HepG2 (cell line): ENCODE results near the gene FSTL1. TPM values are rescaled to one million over a fixed set of nuclear protein-coding genes. Genes with fewer than 3 reads are reported as not detected.

Source experiments
- ATAC-seq: fragments of 200-7000 bp; cut with Tn5 transposase; 3 replicates; pipeline ENCODE4 v1.9.1; 2020; ENCODE audit warnings: mild to moderate bottlenecking, moderate library complexity
- BruUV-seq: library from RNA; stranded (reverse); fragments of 400-500 nt; replicated peaks from 2 replicates; lab custom pipeline; 2021; lab: Mats Ljungman, UMichigan
- CTCF ChIA-PET: fragments of 300-600 bp; formaldehyde crosslinking; extraction: SDS; loops from one replicate; lab custom pipeline; 2021; ENCODE audit warnings: low total read pairs, inconsistent platforms, low intra/inter-chr PET ratio; lab: Yijun Ruan, JAX
- POLR2A ChIA-PET: fragments of 350-600 bp; sonication (Branson Sonifier 250); formaldehyde crosslinking; loops from one replicate; lab custom pipeline; 2020; ENCODE audit warnings: antibody characterized with exemption, inconsistent platforms; lab: Yijun Ruan, JAX
- DNase-seq: peaks from one replicate; pipeline ENCODE4 v3.0.0-alpha.2; 2015; ENCODE audit warnings: low spot score
- FAIRE-seq: peaks from 3 replicates; lab custom pipeline; 2011; peaks lifted over from hg19 to GRCh38; lab: Jason Lieb, UNC
- H2AFZ ChIP-seq: one replicate; pipeline ENCODE4 v1.6.1; 2011; ENCODE audit warnings: low read length, inconsistent platforms
- H3K27ac ChIP-seq: fragments of 300-600 bp; 3 replicates; pipeline ENCODE4 v1.8.0; 2011; ENCODE audit warnings: mixed run types, mild to moderate bottlenecking, mixed read lengths, low read length, inconsistent platforms; ENCODE audit not compliant: insufficient read depth; ENCODE audit errors: extremely low read length
- H3K27me3 ChIP-seq, 2 experiments: fragments of 200-600 bp in 1 of 2; 2 replicates in 1 of 2; 3 replicates in 1 of 2; pipeline versions ENCODE4 v1.6.0 to v1.8.0; 2011; ENCODE audit warnings: low read length in 2 of 2, mild to moderate bottlenecking in 2 of 2, moderate library complexity in 2 of 2, inconsistent platforms in 1 of 2; ENCODE audit not compliant: insufficient read depth in 2 of 2, control insufficient read depth in 1 of 2
- H3K36me3 ChIP-seq, 2 experiments: fragments of 200-600 bp in 1 of 2; replicated peaks in 1 of 2; 2 replicates in 1 of 2; 3 replicates in 1 of 2; pipeline versions ENCODE4 v1.5.1 to v1.8.0; 2011; ENCODE audit warnings: low read length in 2 of 2, inconsistent platforms in 1 of 2; ENCODE audit not compliant: insufficient read depth in 2 of 2, control insufficient read depth in 1 of 2
- H3K4me1 ChIP-seq: 2 replicates; pipeline ENCODE4 v1.5.1; 2012; ENCODE audit warnings: low read length, inconsistent platforms; ENCODE audit not compliant: insufficient read depth
- H3K4me2 ChIP-seq: 2 replicates; pipeline ENCODE4 v1.6.0; 2011; ENCODE audit warnings: low read depth, low read length, inconsistent platforms
- H3K4me3 ChIP-seq, 3 experiments: fragments of 200-600 bp in 1 of 3; sonication (generic), shearing (Covaris generic) in 1 of 3; replicated peaks in 1 of 3; 2 replicates each; pipeline ENCODE4 v1.5.1; 2011 to 2016; ENCODE audit warnings: low read length in 3 of 3, inconsistent platforms in 2 of 3, low read depth in 2 of 3, mild to moderate bottlenecking in 2 of 3, control low read depth in 1 of 3, mixed read lengths in 1 of 3; ENCODE audit not compliant: insufficient read depth in 1 of 3
- H3K79me2 ChIP-seq: one replicate; pipeline ENCODE4 v1.6.1; 2011; ENCODE audit warnings: low read length, inconsistent platforms; ENCODE audit not compliant: insufficient read depth
- H3K9ac ChIP-seq: 2 replicates; pipeline ENCODE4 v1.6.0; 2011; ENCODE audit warnings: mild to moderate bottlenecking, low read depth, low read length, inconsistent platforms; ENCODE audit not compliant: insufficient read depth
- H3K9me3 ChIP-seq: 2 replicates; pipeline ENCODE4 v1.5.1; 2012; ENCODE audit warnings: mild to moderate bottlenecking, low read length
- H4K20me1 ChIP-seq: 2 replicates; pipeline ENCODE4 v1.6.0; 2011; ENCODE audit warnings: inconsistent platforms, mild to moderate bottlenecking, low read length, moderate library complexity; ENCODE audit not compliant: insufficient read depth
- ARNT ChIP-seq: fragments of 450-650 bp; IDR thresholded peaks from 2 replicates; pipeline ENCODE4 v1.6.1; 2017
- CBX2 ChIP-seq, 2 experiments: fragments of 200-600 bp in 1 of 2; sonication (generic); formaldehyde crosslinking in 1 of 2; IDR thresholded peaks; 2 replicates each; pipeline versions ENCODE4 v1.7.0 to v1.8.1; 2018 to 2022; ENCODE audit warnings: low read depth in 2 of 2, low read length in 1 of 2, mild to moderate bottlenecking in 1 of 2, missing genetic modification reagents in 1 of 2
- DMAP1 ChIP-seq: IDR thresholded peaks from 2 replicates; pipeline ENCODE4 v1.6.1; 2016
- FOXM1 ChIP-seq: sonication (generic); formaldehyde crosslinking; IDR thresholded peaks from 2 replicates; pipeline ENCODE4 v1.5.0; 2020; ENCODE audit warnings: missing genetic modification reagents
- HNF4A ChIP-seq: sonication (generic); formaldehyde crosslinking; IDR thresholded peaks from 2 replicates; pipeline ENCODE4 v1.4.0; 2020; ENCODE audit warnings: missing genetic modification reagents
- KDM5A ChIP-seq: fragments of 200-600 bp; sonication (generic); IDR thresholded peaks from 2 replicates; pipeline ENCODE4 v1.7.0; 2018; ENCODE audit warnings: antibody characterized with exemption, mild to moderate bottlenecking, low read length, borderline replicate concordance
- NR2F1 ChIP-seq, 2 experiments: fragments of 450-650 bp in 1 of 2; formaldehyde crosslinking in 1 of 2; IDR thresholded peaks; 2 replicates each; pipeline versions ENCODE4 v1.5.0 to v1.6.1; 2016 to 2020; ENCODE audit warnings: mild to moderate bottlenecking in 1 of 2, missing compliant biosample characterization in 1 of 2, missing genetic modification reagents in 1 of 2, moderate library complexity in 1 of 2
- RBM22 ChIP-seq: fragments of 200-400 bp; formaldehyde crosslinking; optimal IDR thresholded peaks from 2 replicates; pipeline ENCODE3; 2017; ENCODE audit warnings: mild to moderate bottlenecking, low read length, moderate library complexity
- ZNF598 ChIP-seq: sonication (generic); formaldehyde crosslinking; IDR thresholded peaks from 2 replicates; pipeline ENCODE4 v1.5.1; 2020; ENCODE audit warnings: mild to moderate bottlenecking, missing genetic modification reagents, borderline replicate concordance
- ZNF674 ChIP-seq: sonication (generic); formaldehyde crosslinking; IDR thresholded peaks from 2 replicates; pipeline ENCODE4 v1.5.0; 2020; ENCODE audit warnings: low read depth, mild to moderate bottlenecking, missing genetic modification reagents
- ZNF883 ChIP-seq: sonication (generic); formaldehyde crosslinking; IDR thresholded peaks from 2 replicates; pipeline ENCODE4 v1.5.1; 2020; ENCODE audit warnings: mild to moderate bottlenecking, missing genetic modification reagents; ENCODE audit errors: not compliant biosample characterization
- ZSCAN29 ChIP-seq: sonication (generic); formaldehyde crosslinking; conservative IDR thresholded peaks from 2 replicates; pipeline ENCODE4 v1.4.0; 2020; ENCODE audit warnings: mild to moderate bottlenecking, missing genetic modification reagents
- WGBS: methylation state at CpG from one replicate; pipeline ENCODE4 v1.1.6; 2017; ENCODE audit warnings: low lambda C conversion rate; 5-methylcytosine and 5-hydroxymethylcytosine counted together
- in situ Hi-C: cut with HindIII; loops from 2 replicates; pipeline ENCODE4 v1.10.0; 2017; ENCODE audit warnings: low pct_unique_long_range_greater_than_20kb; ENCODE audit not compliant: extremely low pct_ligation_motif_present
- intact Hi-C: fragments of 100-400 bp; cut with micrococcal nuclease; formaldehyde crosslinking; loops from one replicate; pipeline ENCODE4 v1.10.0; 2022; ENCODE audit not compliant: unreplicated experiment
- polyA plus RNA-seq, 8 experiments: library from polyadenylated mRNA; depleted of rRNA in 3 of 8; stranded (reverse) in 7 of 8; unstranded in 1 of 8; fragments of >200 nt; fragmentation: Illumina TruSeq in 4 of 8; extraction: Trizol in 4 of 8; gene quantifications; 2 replicates each; pipeline versions ENCODE4 v1.2.1 to v1.2.3, GENCODE V29; 2011 to 2016; ENCODE audit warnings: low read depth in 4 of 8, missing spikeins in 1 of 8, mixed read lengths in 1 of 8; ENCODE audit not compliant: insufficient read depth in 1 of 8
- total RNA-seq, 5 experiments: library from RNA; depleted of rRNA; stranded (reverse); fragments of >200 nt; fragmentation: Illumina TruSeq; extraction: Trizol; gene quantifications; 2 replicates each; pipeline ENCODE4 v1.2.3, GENCODE V29; 2016; ENCODE audit warnings: low read depth in 1 of 5

FSTL1 gene
- total and polyA plus RNA-seq, 2 of the 13 experiments (the other 11 are each of a cell fraction or from before 2014, with no cell fraction given), result 0.07 to 0.29 TPM

DNA sequence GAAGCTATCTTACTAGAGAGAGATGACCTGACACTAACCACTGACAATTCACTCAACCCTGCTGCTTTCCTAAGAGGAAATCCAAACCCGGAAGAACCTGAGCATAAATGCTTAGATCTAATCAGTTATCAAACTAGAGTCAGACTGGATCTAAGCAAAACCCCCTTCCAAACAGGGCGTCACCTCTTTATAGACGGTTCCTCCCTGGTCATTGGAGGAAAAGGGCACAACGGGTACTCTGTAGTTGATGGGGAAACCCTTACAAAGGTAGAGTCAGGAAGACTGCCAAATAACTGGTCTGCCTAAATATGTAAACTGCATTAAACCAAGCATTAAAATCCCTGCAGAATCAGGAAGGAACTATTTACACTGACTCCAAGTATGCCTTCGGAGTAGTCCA, 41.3 kb upstream of the FSTL1 start:
- Histone ChIP-seq H3K36me3 (no peaks in the 10 kb centered on the region), H3K4me1 (no peaks in the 10 kb centered on the region), H3K9me3 (peaks cover 4% of the 10 kb centered on the region; the same call in 1 of the 2 replicates), H3K4me3 (no peak overlapping the region)
- BruUV-seq, result no TSS peak
- FAIRE-seq, result no peak
- TF ChIP-seq HNF4A (CRISPR knock-in tag) (no peak), CBX2 (IDR thresholded peaks at IDR 0.05; ENCODE audit: low read depth, low read length) (no peak), CBX2 (CRISPR knock-in tag; IDR thresholded peaks at IDR 0.05; ENCODE audit: low read depth) (no peak), NR2F1 (CRISPR knock-in tag; IDR thresholded peaks at IDR 0.05) (no peak), FOXM1 (CRISPR knock-in tag) (no peak), ZSCAN29 (CRISPR knock-in tag) (no peak), ZNF598 (no peak), KDM5A (no peak), DMAP1 (CRISPR knock-in tag) (no peak), ARNT (no peak), ZNF674 (CRISPR knock-in tag) (no peak), ZNF883 (CRISPR knock-in tag) (no peak), RBM22 (no peak)
- TF ChIP-seq, all 625 proteins: peak for 0
- Histone ChIP-seq H3K9ac (no peak overlapping the region), H4K20me1 (no peaks in the 10 kb centered on the region), H3K4me2 (no peak overlapping the region), H3K27ac (no peak overlapping the region), H2AFZ (no peak overlapping the region), H3K27me3 (peaks cover 0 to 20% of the 10 kb centered on the region in 2 experiments; a peak in 1 of 5 replicates), H3K79me2 (no peaks in the 10 kb centered on the region)
- intact Hi-C loops (no loop called here), in situ Hi-C loops (no loop called here)
- 9% methylated on average over 5 of the region's 5 CpGs for WGBS
- CTCF ChIA-PET, result no interaction called here
- ATAC-seq (no peak), DNase-seq (no peak)
- POLR2A ChIA-PET, result no interaction called here
